Measurements from ENCODE around the gene TPST1.
"Not testable (repeated sequence)": the region's sequence is repeated elsewhere in the genome, so short reads cannot be mapped to it uniquely, and the experiment has no call there.

Gene TPST1

DNA sequence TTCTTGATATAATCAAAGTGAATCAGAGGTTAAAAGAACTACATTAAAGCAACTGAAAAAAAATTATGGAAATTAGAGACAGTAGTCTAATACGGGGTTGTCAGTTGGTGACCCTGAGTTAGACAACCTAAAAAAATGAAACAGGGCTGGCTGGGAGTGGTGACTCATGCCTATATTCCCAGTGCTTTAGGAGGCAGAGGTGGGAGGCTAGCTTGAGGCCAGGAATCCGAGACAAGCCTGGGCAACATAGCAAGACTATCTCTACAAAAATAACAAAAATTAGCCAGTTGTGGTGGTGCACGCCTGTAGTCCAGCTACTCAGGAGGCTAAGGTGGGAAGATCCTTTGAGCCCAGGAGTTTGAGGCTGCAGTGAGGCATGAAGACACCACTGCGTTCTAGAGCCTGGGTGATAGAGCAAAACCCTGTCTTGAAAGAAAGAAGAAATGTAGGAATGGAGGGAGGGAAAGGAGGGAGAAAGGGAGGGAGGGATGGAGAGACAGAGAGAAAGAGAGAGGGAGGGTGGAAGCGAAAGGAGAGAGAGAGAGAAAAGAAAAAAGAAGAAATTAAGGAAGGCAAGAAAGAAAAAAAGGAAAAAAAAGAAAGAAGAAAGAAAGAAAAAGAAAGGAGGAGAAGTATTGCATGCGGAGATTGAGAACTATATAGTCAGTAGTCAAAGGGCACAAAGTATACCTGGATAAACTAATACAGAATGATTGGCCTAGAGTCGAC, 166.1 kb downstream of the TPST1 start:
- no peak for DNase-seq (ENCODE audit: low read depth)
- TF ChIP-seq, protein P1, sequence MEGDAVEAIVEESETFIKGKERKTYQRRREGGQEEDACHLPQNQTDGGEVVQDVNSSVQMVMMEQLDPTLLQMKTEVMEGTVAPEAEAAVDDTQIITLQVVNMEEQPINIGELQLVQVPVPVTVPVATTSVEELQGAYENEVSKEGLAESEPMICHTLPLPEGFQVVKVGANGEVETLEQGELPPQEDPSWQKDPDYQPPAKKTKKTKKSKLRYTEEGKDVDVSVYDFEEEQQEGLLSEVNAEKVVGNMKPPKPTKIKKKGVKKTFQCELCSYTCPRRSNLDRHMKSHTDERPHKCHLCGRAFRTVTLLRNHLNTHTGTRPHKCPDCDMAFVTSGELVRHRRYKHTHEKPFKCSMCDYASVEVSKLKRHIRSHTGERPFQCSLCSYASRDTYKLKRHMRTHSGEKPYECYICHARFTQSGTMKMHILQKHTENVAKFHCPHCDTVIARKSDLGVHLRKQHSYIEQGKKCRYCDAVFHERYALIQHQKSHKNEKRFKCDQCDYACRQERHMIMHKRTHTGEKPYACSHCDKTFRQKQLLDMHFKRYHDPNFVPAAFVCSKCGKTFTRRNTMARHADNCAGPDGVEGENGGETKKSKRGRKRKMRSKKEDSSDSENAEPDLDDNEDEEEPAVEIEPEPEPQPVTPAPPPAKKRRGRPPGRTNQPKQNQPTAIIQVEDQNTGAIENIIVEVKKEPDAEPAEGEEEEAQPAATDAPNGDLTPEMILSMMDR (IDR thresholded peaks at IDR 0.05; ENCODE audit: control insufficient read depth, extremely low read depth, insufficient read depth) = no peak
- no peak overlapping the region for H3K4me3 ChIP-seq (ENCODE audit: low read depth, low read length)

DNA sequence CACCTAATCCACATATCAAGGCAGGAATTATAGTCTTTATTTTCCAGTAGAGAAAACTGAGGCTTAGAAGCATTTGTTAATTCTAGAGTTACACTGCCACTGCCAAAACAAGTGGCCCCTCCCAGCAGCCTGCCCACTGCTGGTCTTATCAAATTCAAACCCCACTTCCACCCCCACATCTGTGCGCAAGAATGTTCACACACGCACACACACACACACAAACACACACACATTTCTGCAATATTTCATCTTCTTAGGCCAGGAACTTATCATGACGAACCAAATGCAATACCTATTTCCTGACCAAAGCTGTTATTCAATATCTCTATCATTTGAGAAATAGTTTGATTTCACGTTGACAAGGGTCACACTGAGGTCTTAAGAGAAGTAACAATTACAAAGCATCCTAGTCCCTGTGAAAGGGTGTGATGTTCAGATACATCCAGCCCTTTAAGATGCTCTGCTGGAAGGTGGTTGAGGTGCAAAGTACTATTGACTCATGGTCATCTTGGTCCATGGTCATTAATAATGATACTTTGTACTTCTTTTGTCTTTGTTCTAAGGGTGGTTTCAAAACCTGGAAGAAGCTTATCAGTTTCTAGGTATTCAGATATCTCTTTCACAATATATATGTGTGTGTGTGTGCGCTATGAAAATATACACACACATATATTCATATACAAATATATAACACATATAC, 169.2 kb downstream of the TPST1 start:
- DNase-seq (ENCODE audit: low read depth); H3K4me3 ChIP-seq (ENCODE audit: low read depth, low read length): not testable (repeated sequence)

DNA sequence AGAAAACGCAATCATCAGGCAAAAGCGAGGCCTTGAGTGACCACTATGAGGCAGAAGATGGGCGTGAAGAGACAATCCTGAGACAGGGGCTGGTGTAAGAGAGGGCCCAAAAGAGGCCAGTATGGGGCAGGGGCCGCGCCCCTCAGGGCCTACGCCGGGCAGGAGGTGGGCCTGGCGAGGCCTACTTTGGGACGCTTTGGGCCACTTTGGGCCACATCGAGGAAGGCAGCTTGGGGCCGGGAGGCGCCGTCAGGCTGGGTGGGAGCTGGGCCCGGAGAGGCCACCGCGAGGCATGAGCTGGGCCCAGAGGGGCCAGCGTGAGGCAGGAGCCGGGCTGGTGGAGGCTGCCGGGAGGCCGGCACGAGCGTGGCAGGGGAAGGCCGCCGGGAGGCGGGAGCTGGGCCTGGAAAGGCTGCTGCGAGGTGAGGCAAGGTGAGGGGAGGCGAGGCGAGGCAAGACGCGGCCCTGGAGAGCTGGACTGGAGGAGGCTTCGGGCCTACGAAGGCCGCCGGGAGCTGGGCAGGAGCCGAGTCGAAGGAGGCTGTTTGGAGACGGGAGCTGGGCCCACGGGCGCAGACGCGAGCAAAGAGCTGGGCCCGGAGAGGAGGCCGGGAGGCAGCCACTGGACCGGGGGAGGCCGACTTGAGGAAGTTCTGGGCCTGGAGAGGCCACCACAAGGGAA, 171.3 kb downstream of the TPST1 start:
- no peak for DNase-seq (ENCODE audit: low read depth)
- TF ChIP-seq, protein P1 (IDR thresholded peaks at IDR 0.05; ENCODE audit: control insufficient read depth, extremely low read depth, insufficient read depth) = no peak

DNA sequence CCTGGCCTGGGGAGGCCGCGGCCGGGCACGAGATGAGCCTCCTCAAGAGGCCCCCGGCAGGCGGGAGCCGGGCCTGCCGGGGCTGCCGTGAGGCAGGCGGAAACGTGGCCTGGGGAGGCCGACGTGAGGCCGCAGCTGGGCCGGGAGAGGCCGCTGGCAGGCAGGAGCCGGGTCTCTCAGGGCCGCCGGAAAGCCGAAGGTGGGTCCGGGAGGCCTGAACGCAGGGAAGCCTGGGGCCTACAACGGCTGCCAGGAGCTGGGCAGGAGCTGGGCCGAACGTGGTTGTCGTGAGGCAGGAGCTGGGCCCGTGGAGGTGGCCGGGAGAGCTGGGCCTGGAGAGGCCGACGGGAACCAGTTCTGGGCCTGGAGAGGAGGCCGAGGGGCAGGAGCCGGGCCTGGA, 171.9 kb downstream of the TPST1 start:
- no peak for DNase-seq (ENCODE audit: low read depth)
- no peak overlapping the region for H3K4me3 ChIP-seq (ENCODE audit: low read depth, low read length)
- TF ChIP-seq, protein P1 (IDR thresholded peaks at IDR 0.05; ENCODE audit: control insufficient read depth, extremely low read depth, insufficient read depth) = no peak

More for the DNA sequence above, 171.3 kb downstream of the TPST1 start:
- H3K4me3 ChIP-seq (ENCODE audit: low read depth, low read length) = no peak overlapping the region

DNA sequence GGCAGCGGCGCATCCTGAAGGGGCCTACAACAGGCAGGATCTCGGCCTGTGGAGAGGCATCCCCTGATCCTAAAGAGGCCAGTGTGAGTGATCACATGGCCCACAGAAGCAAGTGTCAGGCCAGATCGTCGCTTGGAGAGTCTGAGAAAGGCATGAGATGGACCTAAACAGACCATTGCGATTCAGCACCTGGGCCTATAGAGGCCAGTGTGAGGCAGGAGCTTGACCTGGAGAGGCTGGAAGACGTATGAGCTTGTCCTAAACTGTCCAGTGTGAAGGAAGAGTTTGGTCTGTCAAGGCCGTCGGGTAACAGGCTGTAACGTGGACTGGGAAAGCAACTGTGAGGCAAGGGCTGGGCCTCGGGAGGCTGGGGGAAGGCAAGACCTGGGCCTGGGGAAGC, 172.6 kb downstream of the TPST1 start:
- TF ChIP-seq, protein P1 (IDR thresholded peaks at IDR 0.05; ENCODE audit: control insufficient read depth, extremely low read depth, insufficient read depth) = no peak
- DNase-seq (ENCODE audit: low read depth) = no peak
- H3K4me3 ChIP-seq (ENCODE audit: low read depth, low read length) = no peak overlapping the region

DNA sequence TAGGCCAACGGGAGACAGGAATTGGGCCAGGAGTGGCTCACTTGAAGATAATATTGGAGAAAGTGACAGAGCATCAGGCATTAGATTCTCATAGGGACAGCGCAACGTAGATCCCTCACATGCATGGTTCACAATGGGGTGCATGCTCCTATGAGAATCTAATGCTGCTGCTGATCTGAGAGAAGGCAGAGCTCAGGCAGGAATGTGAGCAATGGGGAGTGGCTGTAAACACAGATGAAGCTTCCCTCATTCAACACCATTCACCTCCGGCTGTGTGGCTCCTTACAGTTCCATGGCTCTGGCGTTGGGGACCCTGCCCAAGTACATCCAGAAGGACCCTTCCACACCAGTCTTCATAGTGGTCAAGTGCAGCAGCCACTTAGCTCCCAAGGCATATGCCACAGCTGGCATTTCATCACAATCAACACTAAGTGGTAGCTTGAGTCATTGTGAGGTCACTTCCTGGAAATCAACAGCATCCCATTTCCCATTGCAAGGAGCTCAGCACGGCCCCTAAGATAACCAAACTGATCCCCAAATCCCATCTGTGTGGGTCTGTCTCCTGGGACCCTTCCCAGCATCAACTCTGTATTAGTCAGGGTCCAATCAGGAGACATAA, 174.5 kb downstream of the TPST1 start:
- DNase-seq (ENCODE audit: low read depth) = no peak
- H3K4me3 ChIP-seq (ENCODE audit: low read depth, low read length) = no peak overlapping the region
- TF ChIP-seq, protein P1 (IDR thresholded peaks at IDR 0.05; ENCODE audit: control insufficient read depth, extremely low read depth, insufficient read depth) = no peak
